Measurements from ENCODE around the gene DPM2.

Gene DPM2

DNA sequence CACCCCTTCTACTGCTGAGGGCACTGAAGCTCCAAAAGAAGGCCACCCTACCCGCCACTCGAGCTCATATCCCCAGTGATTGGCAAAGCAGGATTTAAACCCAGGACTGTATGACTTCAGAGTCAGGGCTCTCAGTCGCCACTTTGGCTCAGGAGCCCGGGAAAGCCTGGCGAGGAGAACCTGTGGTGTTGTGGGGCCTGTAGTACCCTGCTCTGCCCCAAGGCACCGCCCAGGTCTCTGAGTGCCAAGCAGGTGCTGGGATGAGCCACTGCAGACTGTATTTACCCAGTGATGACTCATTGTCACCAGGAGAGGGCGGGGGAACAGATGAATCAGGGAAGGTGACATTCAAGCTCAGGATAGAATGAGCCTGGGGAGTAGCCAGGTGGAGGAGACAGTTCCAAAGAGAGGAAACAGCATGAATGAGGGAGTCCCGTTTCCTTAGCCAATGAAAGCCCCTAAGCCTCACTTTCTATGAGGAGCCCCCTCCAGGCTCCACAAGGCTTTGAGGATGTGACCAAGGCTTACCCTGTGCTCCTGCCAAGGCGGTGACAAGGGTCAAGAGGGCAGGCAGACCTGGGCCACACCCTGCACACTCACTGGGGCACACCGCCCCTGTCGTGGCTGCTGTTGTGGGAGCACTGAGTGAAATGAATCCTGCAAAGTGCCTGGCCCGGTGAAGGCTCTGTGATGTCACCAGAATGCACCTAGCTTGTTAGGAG, 17.8 kb upstream of the DPM2 start:
- DNase-seq (ENCODE audit: low spot score): peak; percentile 58

GRCh38 chr9:127954831-127955293, 17.2 kb upstream of the DPM2 start:
- no peak for DNase-seq (ENCODE audit: low spot score)

- DNase-seq (ENCODE audit: low spot score): no peak
Measured at GRCh38 chr9:127953768-127954505, 16.3 kb upstream of the DPM2 start.

DNA sequence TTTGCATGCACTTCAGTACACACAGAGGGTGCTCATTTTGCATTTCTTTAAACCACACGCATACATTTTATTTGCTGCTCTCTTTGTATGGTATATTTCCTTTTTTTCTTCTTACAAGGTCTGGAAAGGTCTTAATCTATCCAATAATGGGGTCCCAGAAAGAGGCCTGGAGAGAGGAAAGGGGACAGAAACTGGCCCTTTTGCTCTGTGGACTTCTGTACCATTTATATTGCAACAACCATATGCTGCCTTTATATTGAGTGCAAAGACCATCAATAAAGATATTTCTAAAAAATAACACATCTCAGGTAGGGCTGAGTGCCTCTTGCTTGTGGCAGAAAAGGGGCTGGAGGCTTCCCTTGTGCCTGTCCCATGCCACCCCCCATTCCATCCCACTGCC, 15.5 kb upstream of the DPM2 start:
- DNase-seq (ENCODE audit: low spot score): no peak

- DNase-seq (ENCODE audit: low spot score): no peak
Measured at GRCh38 chr9:127950513-127951289, 13.0 kb upstream of the DPM2 start.

GRCh38 chr9:127949827-127950512, 12.3 kb upstream of the DPM2 start:
- DNase-seq (ENCODE audit: low spot score): no peak

- DNase-seq (ENCODE audit: low spot score): no peak
Measured at GRCh38 chr9:127947841-127948710, 10.4 kb upstream of the DPM2 start.

DNA sequence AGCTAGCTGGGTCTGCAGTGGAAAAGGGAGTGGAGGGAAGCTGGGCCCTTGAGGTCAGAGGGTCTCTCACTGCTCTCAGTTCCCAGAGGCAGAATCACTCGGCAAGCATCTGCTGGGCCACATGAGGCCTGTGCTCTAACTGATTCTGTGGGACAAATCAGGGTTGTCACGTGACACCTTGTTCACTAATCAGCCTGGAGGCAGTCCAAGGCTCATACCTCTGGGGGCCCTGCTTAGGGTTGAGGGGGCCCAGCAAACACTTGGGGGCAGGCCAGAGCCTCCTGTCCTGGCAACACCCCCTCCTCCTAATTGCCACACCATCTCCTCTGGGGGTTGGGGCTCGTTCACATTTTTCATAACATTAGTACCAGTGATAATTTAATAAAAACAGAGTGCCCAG, 9.1 kb upstream of the DPM2 start:
- DNase-seq (ENCODE audit: low spot score): no peak

DNA sequence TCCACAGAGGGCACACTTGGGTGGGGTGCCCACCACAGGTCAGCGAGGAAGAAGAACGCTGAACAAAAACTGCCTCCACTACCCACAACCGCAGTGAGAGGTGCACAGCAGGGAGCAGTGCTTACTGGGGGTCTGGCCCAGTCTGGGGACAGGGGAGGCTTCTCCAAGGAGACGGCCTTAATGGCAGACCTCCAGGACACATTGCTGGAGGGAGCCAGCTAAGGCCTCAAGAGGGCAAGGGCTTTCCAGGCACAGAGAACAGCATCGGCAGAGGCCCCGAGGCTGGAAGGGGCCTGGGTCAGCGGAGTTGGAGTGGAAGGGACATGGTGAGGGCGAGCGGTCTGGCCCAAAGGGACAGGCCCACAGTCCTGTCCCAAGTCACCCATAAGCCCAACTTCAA, 8.3 kb upstream of the DPM2 start:
- DNase-seq (ENCODE audit: low spot score): no peak

DNA sequence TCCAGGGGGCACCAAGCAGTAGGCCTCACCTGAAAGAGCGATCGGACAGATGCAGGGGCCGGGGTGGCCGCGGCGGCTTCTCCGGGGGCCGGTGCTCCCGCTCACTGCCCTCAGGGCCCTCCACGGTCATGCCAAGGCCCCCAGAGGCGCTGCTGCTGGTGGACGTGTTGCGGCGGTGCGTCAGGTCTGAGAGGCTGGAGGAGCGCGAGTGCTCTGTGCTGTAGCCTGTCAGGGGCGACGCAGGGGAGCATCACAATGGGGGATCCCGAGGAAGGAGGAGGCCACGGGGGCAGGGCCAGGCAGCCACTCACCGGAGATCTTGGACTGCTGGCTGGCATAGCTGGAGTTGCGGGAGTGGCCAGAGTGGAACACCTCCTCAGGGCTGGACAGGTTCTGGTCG, 7.7 kb upstream of the DPM2 start:
- DNase-seq (ENCODE audit: low spot score): no peak

DNA sequence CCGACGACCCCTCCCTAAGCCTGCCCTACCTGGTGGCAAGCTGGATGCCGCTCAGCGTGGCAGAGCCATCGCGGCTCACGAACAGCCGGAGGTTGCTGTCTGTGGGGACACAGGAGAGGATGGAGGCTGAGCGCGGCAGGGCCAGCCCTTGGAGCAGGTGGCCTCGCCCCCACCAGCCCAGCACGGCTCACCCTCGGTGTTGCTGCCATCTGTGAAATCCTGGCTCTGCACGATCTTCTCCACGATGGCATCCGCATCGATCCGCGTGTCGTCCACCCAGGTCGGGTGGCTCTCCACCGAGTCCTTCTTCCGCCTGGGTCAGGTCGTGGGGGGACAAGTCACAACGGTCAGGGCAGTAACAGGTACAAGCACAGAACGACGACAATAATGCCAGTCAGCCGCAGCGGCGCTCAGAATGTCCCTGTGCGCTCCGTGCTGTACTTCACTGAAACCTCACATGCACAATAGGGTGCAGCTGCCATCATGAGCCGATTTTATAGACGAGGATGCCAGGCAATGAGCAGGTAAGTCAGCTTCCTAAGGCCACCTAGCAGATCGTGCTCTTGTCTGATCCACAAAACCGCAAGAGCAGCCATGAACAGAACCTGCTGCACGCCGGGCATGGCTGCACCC, 7.0 kb upstream of the DPM2 start:
- no peak for DNase-seq (ENCODE audit: low spot score)

GRCh38 chr9:127943731-127944144, 6.1 kb upstream of the DPM2 start:
- peak; percentile 78 for DNase-seq (ENCODE audit: low spot score)

GRCh38 chr9:127943011-127943662, 5.5 kb upstream of the DPM2 start:
- DNase-seq (ENCODE audit: low spot score): no peak

GRCh38 chr9:127942216-127943010, 4.8 kb upstream of the DPM2 start:
- peak; percentile 75 for DNase-seq (ENCODE audit: low spot score)

DNA sequence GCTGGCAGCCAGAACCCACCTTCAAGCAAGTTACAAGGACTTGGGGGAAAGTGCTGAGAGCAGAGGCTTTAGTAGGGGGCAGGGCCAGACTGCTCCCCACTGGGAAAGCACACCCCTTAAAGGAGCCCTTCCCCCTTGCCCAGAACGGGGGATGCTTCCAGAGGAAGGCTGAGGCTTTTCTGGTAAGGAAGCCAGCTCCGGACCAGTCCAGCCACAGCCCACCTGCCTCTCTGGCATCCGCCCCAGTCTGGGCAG, 4.2 kb upstream of the DPM2 start:
- DNase-seq (ENCODE audit: low spot score): no peak

- no peak for DNase-seq (ENCODE audit: low spot score)
Measured at GRCh38 chr9:127941062-127941960, 3.7 kb upstream of the DPM2 start.

GRCh38 chr9:127940593-127940992, 2.9 kb upstream of the DPM2 start:
- no peak for DNase-seq (ENCODE audit: low spot score)

DNA sequence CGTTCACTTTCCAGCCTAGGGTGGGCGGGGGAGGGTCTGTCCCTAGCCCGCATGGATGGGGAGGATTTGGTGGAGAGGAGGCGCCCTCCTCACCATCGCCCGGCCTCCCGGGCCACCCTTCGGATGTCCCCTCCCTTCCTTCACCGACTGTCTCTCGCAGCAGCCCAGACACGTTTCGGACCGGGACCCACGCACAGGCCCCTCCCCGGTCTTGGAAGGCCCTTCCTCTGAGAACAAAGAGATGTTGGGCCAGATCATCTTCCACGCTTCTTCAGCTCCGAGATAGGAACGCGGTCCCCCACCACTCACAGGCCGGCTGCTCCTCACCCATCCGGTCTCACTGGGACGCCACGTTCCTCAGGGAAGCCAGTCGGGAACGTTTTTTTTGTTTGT, 640 bp upstream of the DPM2 start:
- DNase-seq (ENCODE audit: low spot score): no peak

Data from SK-N-DZ (cell line).